Ascending aorta (tissue), 2 donors: ENCODE measurements around the gene WDR59. TPM values are rescaled to one million over a fixed set of nuclear protein-coding genes. Genes with fewer than 3 reads are reported as not detected.

ENCODE experiments used
- DNase-seq, 2 donors: peaks; one replicate each; pipeline ENCODE4 v3.0.0-alpha.2; 2019; ENCODE audit warnings: low spot score in 2 of 2
- H3K27ac ChIP-seq, 2 donors: fragments of 200-600 bp; sonication (generic); one replicate each; pipeline ENCODE4 v1.5.1; 2016 to 2017; ENCODE audit warnings: mild to moderate bottlenecking in 1 of 2
- H3K27me3 ChIP-seq: fragments of 200-600 bp; sonication (generic); one replicate; pipeline ENCODE4 v1.5.1; 2017
- H3K36me3 ChIP-seq, 2 donors: fragments of 200-600 bp; sonication (generic); one replicate each; pipeline ENCODE4 v1.5.1; 2016
- H3K4me1 ChIP-seq, 2 donors: fragments of 200-600 bp; sonication (generic); one replicate each; pipeline ENCODE4 v1.5.1; 2016 to 2017; ENCODE audit warnings: mild to moderate bottlenecking in 1 of 2
- H3K4me3 ChIP-seq, 2 donors: fragments of 200-600 bp; sonication (generic); one replicate each; pipeline ENCODE4 v1.5.1; 2016 to 2017; ENCODE audit warnings: mild to moderate bottlenecking in 1 of 2
- H3K9me3 ChIP-seq, 2 donors: fragments of 200-600 bp; sonication (generic); one replicate each; pipeline ENCODE4 v1.5.1; 2016
- CTCF ChIP-seq, 3 experiments: fragments of 200-600 bp in 2 of 3; fragments of 450-650 bp in 1 of 3; sonication (generic) in 2 of 3; IDR thresholded peaks; one replicate each; pipeline ENCODE4 v1.5.1; 2016 to 2019; ENCODE audit warnings: antibody characterized with exemption in 3 of 3, mild to moderate bottlenecking in 1 of 3, moderate library complexity in 1 of 3
- intact Hi-C: fragments of 100-400 bp; cut with DNase I; formaldehyde crosslinking; loops from one replicate; pipeline ENCODE4 v1.15.1; 2023
- total RNA-seq: library from RNA; depleted of rRNA; stranded (reverse); fragments of >200 nt; gene quantifications from one replicate; pipeline ENCODE4 v1.1.0, GENCODE V29; 2016

WDR59 gene
- 22.0 TPM for total RNA-seq

GRCh38 chr16:74984529-74985296, at the start of gene WDR59:
WDR59 (minus strand) TSS chr16:74985123; CDS start chr16:74985017, 106 bp downstream.
- H3K4me1 ChIP-seq = peaks cover 0 to 9% of the 10 kb centered on the region in 2 donors
- TF ChIP-seq CTCF (IDR thresholded peaks at IDR 0.05) = no peak
- peak; percentile 100 for DNase-seq
- intact Hi-C loops = loop anchor here (1.0 to 10.0 kb wide), 5 partner anchors 14 to 640 kb away; partner anchors contain the start of genes ADAT1 and ZFP1
- H3K27me3 ChIP-seq = no peaks in the 10 kb centered on the region
- no peaks in the 10 kb centered on the region for H3K9me3 ChIP-seq
- peak within 1 kb of the TSS; percentile 81 to 83 for H3K4me3 ChIP-seq
- peak within 1 kb of the TSS; percentile 58 to 73 for H3K27ac ChIP-seq
- H3K36me3 ChIP-seq = no peaks in the 10 kb centered on the region

- Histone ChIP-seq H3K4me1 (no peaks in the 10 kb centered on the region), H3K36me3 (no peaks in the 10 kb centered on the region), H3K9me3 (peaks cover 0 to 1% of the 10 kb centered on the region in 2 donors), H3K27ac (no peak overlapping the region), H3K27me3 (no peaks in the 10 kb centered on the region), H3K4me3 (no peak overlapping the region)
- TF ChIP-seq CTCF (IDR thresholded peaks at IDR 0.05) = no peak
- no peak for DNase-seq
- intact Hi-C loops = no loop called here
Observed at GRCh38 chr16:75032655-75033054, 47.7 kb upstream of the WDR59 start.

GRCh38 chr16:75029854-75030253, 44.9 kb upstream of the WDR59 start:
- Histone ChIP-seq H3K36me3 (no peaks in the 10 kb centered on the region), H3K9me3 (no peaks in the 10 kb centered on the region), H3K27ac (no peak overlapping the region), H3K4me1 (peaks cover 4 to 13% of the 10 kb centered on the region in 2 donors), H3K4me3 (no peak overlapping the region), H3K27me3 (no peaks in the 10 kb centered on the region)
- TF ChIP-seq CTCF (IDR thresholded peaks at IDR 0.05) = no peak
- intact Hi-C loops = no loop called here
- no peak for DNase-seq

- TF ChIP-seq CTCF (IDR thresholded peaks at IDR 0.05) = no peak
- Histone ChIP-seq H3K27ac (peak overlapping the region in 1 of 2 donors; percentile 39), H3K27me3 (no peaks in the 10 kb centered on the region), H3K4me1 (peaks cover 4 to 13% of the 10 kb centered on the region in 2 donors), H3K36me3 (no peaks in the 10 kb centered on the region), H3K9me3 (no peaks in the 10 kb centered on the region), H3K4me3 (no peak overlapping the region)
- DNase-seq = no peak
- intact Hi-C loops = no loop called here
Observed at GRCh38 chr16:75028544-75029135, 43.7 kb upstream of the WDR59 start.

- no peak overlapping the region for H3K4me3 ChIP-seq
- intact Hi-C loops = loop anchor here (2.0 kb wide), 1 partner anchor 17 kb away; no protein-coding TSS in a partner anchor
- peak overlapping the region; percentile 39 to 85 for H3K27ac ChIP-seq
- TF ChIP-seq CTCF (IDR thresholded peaks at IDR 0.05) = no peak
- no peaks in the 10 kb centered on the region for H3K9me3 ChIP-seq
- H3K4me1 ChIP-seq = peaks cover 4 to 13% of the 10 kb centered on the region in 2 donors
- H3K27me3 ChIP-seq = no peaks in the 10 kb centered on the region
- no peak for DNase-seq
- no peaks in the 10 kb centered on the region for H3K36me3 ChIP-seq
Observed at GRCh38 chr16:75027520-75028300, 42.8 kb upstream of the WDR59 start.
